ENCODE data around the gene OTUB2.

Gene OTUB2

GRCh38 chr14:94003397-94003796, 22.7 kb upstream of the OTUB2 start:
- no peak overlapping the region for H2BK15ac ChIP-seq (ENCODE audit: low read length)
- H2BK5ac ChIP-seq (ENCODE audit: low read length) = no peak overlapping the region
- no peak overlapping the region for H3K4ac ChIP-seq (ENCODE audit: low read length)
- H3K27me3 ChIP-seq (ENCODE audit: control insufficient read depth in 3 of 3, insufficient read depth in 3 of 3, low read depth in 1 of 3, low read length in 3 of 3) = peaks cover 0 to 27% (median 2%) of the 10 kb centered on the region in 3 experiments
- H2BK120ac ChIP-seq (ENCODE audit: low read depth, low read length) = no peak overlapping the region
- no peak overlapping the region for H2AFZ ChIP-seq (ENCODE audit: low read length)
- DNase-seq (ENCODE audit: low spot score) = no peak
- H4K91ac ChIP-seq (ENCODE audit: low read depth, low read length, poor library complexity) = no peak overlapping the region
- no peak overlapping the region for H3K23ac ChIP-seq (ENCODE audit: low read depth, low read length, poor library complexity)
- peak overlapping the region; percentile 30 for H3K9ac ChIP-seq (ENCODE audit: low read depth, low read length, poor library complexity)
- no peaks in the 10 kb centered on the region for H3K9me3 ChIP-seq (replicated peaks in 1 of 2; ENCODE audit: control insufficient read depth in 2 of 2, insufficient read depth in 1 of 2, low read depth in 1 of 2, low read length in 2 of 2)
- H3K79me1 ChIP-seq (ENCODE audit: low read depth, low read length) = no peaks in the 10 kb centered on the region
- no peak overlapping the region for H3K27ac ChIP-seq (replicated peaks; ENCODE audit: low read length)
- H3K4me3 ChIP-seq (ENCODE audit: low read length in 2 of 2) = no peak overlapping the region
- H3K18ac ChIP-seq (ENCODE audit: low read length) = no peak overlapping the region
- no peak overlapping the region for H2BK12ac ChIP-seq (ENCODE audit: low read length)
- H3K36me3 ChIP-seq (replicated peaks in 1 of 2; ENCODE audit: control insufficient read depth in 2 of 2, insufficient read depth in 2 of 2, low read length in 2 of 2) = no peaks in the 10 kb centered on the region
- H4K8ac ChIP-seq (ENCODE audit: low read depth, low read length) = no peak overlapping the region
- no peaks in the 10 kb centered on the region for H3K4me1 ChIP-seq (ENCODE audit: control insufficient read depth in 2 of 2, insufficient read depth in 1 of 2, low read depth in 1 of 2, low read length in 2 of 2)
- H2AK5ac ChIP-seq (ENCODE audit: low read depth, low read length) = no peak overlapping the region
- H3K14ac ChIP-seq (ENCODE audit: low read length) = no peak overlapping the region
- no peak overlapping the region for H3K4me2 ChIP-seq (ENCODE audit: insufficient read depth, low read length, poor library complexity, severe bottlenecking)
- whole genome bisulfite sequencing, 2 donors (ENCODE audit: extremely low coverage in 2 of 2, insufficient read length in 2 of 2, insufficient replicate concordance in 1 of 2) = no CpG with 5 or more reads among the region's 4 CpGs

- H3K18ac ChIP-seq (ENCODE audit: low read length) = no peak overlapping the region
- no peak overlapping the region for H3K9ac ChIP-seq (ENCODE audit: low read depth, low read length, poor library complexity)
- no peak overlapping the region for H3K14ac ChIP-seq (ENCODE audit: low read length)
- peak overlapping the region; percentile 66 for H2AK5ac ChIP-seq (ENCODE audit: low read depth, low read length)
- no peaks in the 10 kb centered on the region for H3K36me3 ChIP-seq (replicated peaks in 1 of 2; ENCODE audit: control insufficient read depth in 2 of 2, insufficient read depth in 2 of 2, low read length in 2 of 2)
- H2BK120ac ChIP-seq (ENCODE audit: low read depth, low read length) = no peak overlapping the region
- H4K8ac ChIP-seq (ENCODE audit: low read depth, low read length) = no peak overlapping the region
- no peak for DNase-seq (ENCODE audit: low spot score)
- no peak overlapping the region for H3K23ac ChIP-seq (ENCODE audit: low read depth, low read length, poor library complexity)
- H3K4me1 ChIP-seq (ENCODE audit: control insufficient read depth in 2 of 2, insufficient read depth in 1 of 2, low read depth in 1 of 2, low read length in 2 of 2) = no peaks in the 10 kb centered on the region
- no peaks in the 10 kb centered on the region for H3K79me1 ChIP-seq (ENCODE audit: low read depth, low read length)
- no CpG with 5 or more reads among the region's 8 CpGs for WGBS, 2 donors (ENCODE audit: extremely low coverage in 2 of 2, insufficient read length in 2 of 2, insufficient replicate concordance in 1 of 2)
- H3K27ac ChIP-seq (replicated peaks; ENCODE audit: low read length) = no peak overlapping the region
- no peak overlapping the region for H2AFZ ChIP-seq (ENCODE audit: low read length)
- no peak overlapping the region for H3K4ac ChIP-seq (ENCODE audit: low read length)
- no peak overlapping the region for H2BK12ac ChIP-seq (ENCODE audit: low read length)
- peaks cover 0 to 27% (median 2%) of the 10 kb centered on the region in 3 experiments for H3K27me3 ChIP-seq (ENCODE audit: control insufficient read depth in 3 of 3, insufficient read depth in 3 of 3, low read depth in 1 of 3, low read length in 3 of 3)
- H4K91ac ChIP-seq (ENCODE audit: low read depth, low read length, poor library complexity) = no peak overlapping the region
- no peak overlapping the region for H2BK5ac ChIP-seq (ENCODE audit: low read length)
- H3K4me2 ChIP-seq (ENCODE audit: insufficient read depth, low read length, poor library complexity, severe bottlenecking) = no peak overlapping the region
- no peak overlapping the region for H2BK15ac ChIP-seq (ENCODE audit: low read length)
- no peaks in the 10 kb centered on the region for H3K9me3 ChIP-seq (replicated peaks in 1 of 2; ENCODE audit: control insufficient read depth in 2 of 2, insufficient read depth in 1 of 2, low read depth in 1 of 2, low read length in 2 of 2)
- H3K4me3 ChIP-seq (ENCODE audit: low read length in 2 of 2) = no peak overlapping the region
Measured at GRCh38 chr14:94004015-94004414, 22.1 kb upstream of the OTUB2 start.

GRCh38 chr14:94005324-94006073, 20.6 kb upstream of the OTUB2 start:
- Histone ChIP-seq H3K18ac (ENCODE audit: low read length) (no peak overlapping the region), H3K27ac (replicated peaks; ENCODE audit: low read length) (no peak overlapping the region)

GRCh38 chr14:94008234-94008633, 17.9 kb upstream of the OTUB2 start:
- H3K9me3 ChIP-seq (replicated peaks in 1 of 2; ENCODE audit: control insufficient read depth in 2 of 2, insufficient read depth in 1 of 2, low read depth in 1 of 2, low read length in 2 of 2) = no peaks in the 10 kb centered on the region
- no peaks in the 10 kb centered on the region for H3K36me3 ChIP-seq (replicated peaks in 1 of 2; ENCODE audit: control insufficient read depth in 2 of 2, insufficient read depth in 2 of 2, low read length in 2 of 2)
- H2BK12ac ChIP-seq (ENCODE audit: low read length) = no peak overlapping the region
- peaks cover 0 to 13% (median 0%) of the 10 kb centered on the region in 3 experiments for H3K27me3 ChIP-seq (ENCODE audit: control insufficient read depth in 3 of 3, insufficient read depth in 3 of 3, low read depth in 1 of 3, low read length in 3 of 3)
- no peaks in the 10 kb centered on the region for H3K4me1 ChIP-seq (ENCODE audit: control insufficient read depth in 2 of 2, insufficient read depth in 1 of 2, low read depth in 1 of 2, low read length in 2 of 2)
- H3K4me2 ChIP-seq (ENCODE audit: insufficient read depth, low read length, poor library complexity, severe bottlenecking) = no peak overlapping the region
- H3K27ac ChIP-seq (replicated peaks; ENCODE audit: low read length) = no peak overlapping the region
- no peak overlapping the region for H3K9ac ChIP-seq (ENCODE audit: low read depth, low read length, poor library complexity)
- no peak overlapping the region for H4K91ac ChIP-seq (ENCODE audit: low read depth, low read length, poor library complexity)
- no peak overlapping the region for H3K4me3 ChIP-seq (ENCODE audit: low read length in 2 of 2)
- no peaks in the 10 kb centered on the region for H3K79me1 ChIP-seq (ENCODE audit: low read depth, low read length)
- no peak overlapping the region for H3K18ac ChIP-seq (ENCODE audit: low read length)
- H2AFZ ChIP-seq (ENCODE audit: low read length) = no peak overlapping the region
- peak overlapping the region; percentile 15 for H2AK5ac ChIP-seq (ENCODE audit: low read depth, low read length)
- no peak overlapping the region for H2BK15ac ChIP-seq (ENCODE audit: low read length)
- H4K8ac ChIP-seq (ENCODE audit: low read depth, low read length) = no peak overlapping the region
- H3K4ac ChIP-seq (ENCODE audit: low read length) = no peak overlapping the region
- peak overlapping the region; percentile 25 for H2BK5ac ChIP-seq (ENCODE audit: low read length)
- H3K14ac ChIP-seq (ENCODE audit: low read length) = no peak overlapping the region
- H3K23ac ChIP-seq (ENCODE audit: low read depth, low read length, poor library complexity) = no peak overlapping the region
- DNase-seq (ENCODE audit: low spot score) = no peak
- H2BK120ac ChIP-seq (ENCODE audit: low read depth, low read length) = no peak overlapping the region
- no CpG with 5 or more reads among the region's 3 CpGs for WGBS, 2 donors (ENCODE audit: extremely low coverage in 2 of 2, insufficient read length in 2 of 2, insufficient replicate concordance in 1 of 2)

More at GRCh38 chr14:94005324-94006073, 20.6 kb upstream of the OTUB2 start:
- no peaks in the 10 kb centered on the region for H3K36me3 ChIP-seq (replicated peaks in 1 of 2; ENCODE audit: control insufficient read depth in 2 of 2, insufficient read depth in 2 of 2, low read length in 2 of 2)
- H2BK15ac ChIP-seq (ENCODE audit: low read length) = no peak overlapping the region
- no peak overlapping the region for H2BK12ac ChIP-seq (ENCODE audit: low read length)
- no peaks in the 10 kb centered on the region for H3K4me1 ChIP-seq (ENCODE audit: control insufficient read depth in 2 of 2, insufficient read depth in 1 of 2, low read depth in 1 of 2, low read length in 2 of 2)
- H3K27me3 ChIP-seq (ENCODE audit: control insufficient read depth in 3 of 3, insufficient read depth in 3 of 3, low read depth in 1 of 3, low read length in 3 of 3) = peaks cover 0 to 22% (median 2%) of the 10 kb centered on the region in 3 experiments
- H3K79me1 ChIP-seq (ENCODE audit: low read depth, low read length) = no peaks in the 10 kb centered on the region
- H3K23ac ChIP-seq (ENCODE audit: low read depth, low read length, poor library complexity) = no peak overlapping the region
- no peak overlapping the region for H2BK5ac ChIP-seq (ENCODE audit: low read length)
- WGBS, 2 donors (ENCODE audit: extremely low coverage in 2 of 2, insufficient read length in 2 of 2, insufficient replicate concordance in 1 of 2) = no CpG with 5 or more reads among the region's 14 CpGs
- DNase-seq (ENCODE audit: low spot score) = no peak
- no peak overlapping the region for H2AFZ ChIP-seq (ENCODE audit: low read length)
- no peak overlapping the region for H3K4ac ChIP-seq (ENCODE audit: low read length)
- H4K8ac ChIP-seq (ENCODE audit: low read depth, low read length) = no peak overlapping the region
- no peak overlapping the region for H2BK120ac ChIP-seq (ENCODE audit: low read depth, low read length)
- H4K91ac ChIP-seq (ENCODE audit: low read depth, low read length, poor library complexity) = no peak overlapping the region
- H3K9ac ChIP-seq (ENCODE audit: low read depth, low read length, poor library complexity) = no peak overlapping the region
- no peaks in the 10 kb centered on the region for H3K9me3 ChIP-seq (replicated peaks in 1 of 2; ENCODE audit: control insufficient read depth in 2 of 2, insufficient read depth in 1 of 2, low read depth in 1 of 2, low read length in 2 of 2)
- no peak overlapping the region for H3K4me2 ChIP-seq (ENCODE audit: insufficient read depth, low read length, poor library complexity, severe bottlenecking)
- no peak overlapping the region for H3K14ac ChIP-seq (ENCODE audit: low read length)
- H2AK5ac ChIP-seq (ENCODE audit: low read depth, low read length) = no peak overlapping the region
- H3K4me3 ChIP-seq (ENCODE audit: low read length in 2 of 2) = no peak overlapping the region

All from neuronal stem cell (in vitro differentiated cells).